Measurements from ENCODE around the gene SCGB1C2.

GRCh38 chr17:179781-180380 is 42.5 kb downstream of the SCGB1C2 start:
- TF ChIP-seq CTCF (IDR thresholded peaks at IDR 0.05; ENCODE audit: insufficient read depth, low read length): no peak
- no peak for TF ChIP-seq SPI1 (IDR thresholded peaks at IDR 0.05; ENCODE audit: borderline replicate concordance, low read depth)
- no peak for TF ChIP-seq REST (IDR thresholded peaks at IDR 0.05; ENCODE audit: insufficient replicate concordance, low read depth)
- TF ChIP-seq POLR2AphosphoS5 (IDR thresholded peaks at IDR 0.05; ENCODE audit: low read depth): no peak
- no peak for TF ChIP-seq GABPA (IDR thresholded peaks at IDR 0.05; ENCODE audit: low read depth)

Measured in HL-60 (cell line).